ENCODE data around the gene IFIH1.

Gene IFIH1

GRCh38 chr2:162343824-162344616, 25.5 kb upstream of the IFIH1 start, which contains the start of gene GCA:
GCA (plus strand) TSS chr2:162344132; CDS start chr2:162344249, 117 bp downstream.
- H3K9me2 ChIP-seq (replicated peaks; ENCODE audit: low read depth, low read length) = no peaks in the 10 kb centered on the region
- no peaks in the 10 kb centered on the region for H3K79me2 ChIP-seq (ENCODE audit: insufficient read depth, low read length)
- H4K20me1 ChIP-seq (ENCODE audit: insufficient read depth, low read length, poor library complexity, severe bottlenecking) = no peaks in the 10 kb centered on the region
- TF ChIP-seq CTCF (conservative IDR thresholded peaks at IDR 0.05; ENCODE audit: low read length) (no peak), EZH2phosphoT487 (IDR thresholded peaks at IDR 0.05; ENCODE audit: borderline replicate concordance) (no peak)
- no peak within 1 kb of the TSS for H2AFZ ChIP-seq (ENCODE audit: low read length)
- H3K4me3 ChIP-seq (ENCODE audit: low read length, poor library complexity, severe bottlenecking) = no peak within 1 kb of the TSS
- H3K27me3 ChIP-seq (ENCODE audit: insufficient read depth, low read length, poor library complexity, severe bottlenecking) = no peaks in the 10 kb centered on the region
- no peak within 1 kb of the TSS for H3K4me2 ChIP-seq (ENCODE audit: low read depth, low read length, poor library complexity, severe bottlenecking)
- no peak within 1 kb of the TSS for H3K9ac ChIP-seq (ENCODE audit: low read depth, low read length, poor library complexity, severe bottlenecking)
- H3K4me1 ChIP-seq (ENCODE audit: insufficient read depth, low read length, poor library complexity, severe bottlenecking) = no peaks in the 10 kb centered on the region
- no peaks in the 10 kb centered on the region for H3K9me3 ChIP-seq (ENCODE audit: insufficient read depth, low read depth, low read length)
- H3F3A ChIP-seq (ENCODE audit: low read depth) = no peaks in the 10 kb centered on the region
- no peaks in the 10 kb centered on the region for H3K36me3 ChIP-seq (ENCODE audit: insufficient read depth, low read length)

GRCh38 chr2:162343492-162343823, 25.0 kb upstream of the IFIH1 start:
- Histone ChIP-seq H3K9me2 (replicated peaks; ENCODE audit: low read depth, low read length) (no peaks in the 10 kb centered on the region), H4K20me1 (ENCODE audit: insufficient read depth, low read length, poor library complexity, severe bottlenecking) (no peaks in the 10 kb centered on the region), H3K4me3 (ENCODE audit: low read length, poor library complexity, severe bottlenecking) (no peak overlapping the region), H3K9me3 (ENCODE audit: insufficient read depth, low read depth, low read length) (no peaks in the 10 kb centered on the region), H3K4me1 (ENCODE audit: insufficient read depth, low read length, poor library complexity, severe bottlenecking) (no peaks in the 10 kb centered on the region), H3K27me3 (ENCODE audit: insufficient read depth, low read length, poor library complexity, severe bottlenecking) (no peaks in the 10 kb centered on the region), H3K4me2 (ENCODE audit: low read depth, low read length, poor library complexity, severe bottlenecking) (no peak overlapping the region), H3K79me2 (ENCODE audit: insufficient read depth, low read length) (no peaks in the 10 kb centered on the region), H3K9ac (ENCODE audit: low read depth, low read length, poor library complexity, severe bottlenecking) (no peak overlapping the region), H2AFZ (ENCODE audit: low read length) (no peak overlapping the region), H3F3A (ENCODE audit: low read depth) (no peaks in the 10 kb centered on the region), H3K36me3 (ENCODE audit: insufficient read depth, low read length) (no peaks in the 10 kb centered on the region)
- no peak for TF ChIP-seq CTCF (conservative IDR thresholded peaks at IDR 0.05; ENCODE audit: low read length)
- TF ChIP-seq EZH2phosphoT487 (IDR thresholded peaks at IDR 0.05; ENCODE audit: borderline replicate concordance) = no peak

- no peak overlapping the region for H3K4me3 ChIP-seq (ENCODE audit: low read length, poor library complexity, severe bottlenecking)
- H3F3A ChIP-seq (ENCODE audit: low read depth) = no peaks in the 10 kb centered on the region
- H4K20me1 ChIP-seq (ENCODE audit: insufficient read depth, low read length, poor library complexity, severe bottlenecking) = no peaks in the 10 kb centered on the region
- H3K27me3 ChIP-seq (ENCODE audit: insufficient read depth, low read length, poor library complexity, severe bottlenecking) = no peaks in the 10 kb centered on the region
- H3K79me2 ChIP-seq (ENCODE audit: insufficient read depth, low read length) = no peaks in the 10 kb centered on the region
- TF ChIP-seq CTCF (conservative IDR thresholded peaks at IDR 0.05; ENCODE audit: low read length) (no peak), EZH2phosphoT487 (IDR thresholded peaks at IDR 0.05; ENCODE audit: borderline replicate concordance) (no peak)
- no peak overlapping the region for H3K9ac ChIP-seq (ENCODE audit: low read depth, low read length, poor library complexity, severe bottlenecking)
- H3K9me2 ChIP-seq (replicated peaks; ENCODE audit: low read depth, low read length) = no peaks in the 10 kb centered on the region
- H3K4me1 ChIP-seq (ENCODE audit: insufficient read depth, low read length, poor library complexity, severe bottlenecking) = no peaks in the 10 kb centered on the region
- H3K4me2 ChIP-seq (ENCODE audit: low read depth, low read length, poor library complexity, severe bottlenecking) = no peak overlapping the region
- no peaks in the 10 kb centered on the region for H3K36me3 ChIP-seq (ENCODE audit: insufficient read depth, low read length)
- no peak overlapping the region for H2AFZ ChIP-seq (ENCODE audit: low read length)
- H3K9me3 ChIP-seq (ENCODE audit: insufficient read depth, low read depth, low read length) = no peaks in the 10 kb centered on the region
Observed at GRCh38 chr2:162342841-162343240, 24.4 kb upstream of the IFIH1 start.
